GM12874 (cell line): ENCODE results near the gene CELA1.

Experiments
- TF ChIP-seq, protein P1 (sequence below): IDR thresholded peaks from 2 replicates; pipeline ENCODE4 v1.5.1; 2011; ENCODE audit warnings: low read depth, mild to moderate bottlenecking, control low read depth, low read length, moderate library complexity; ENCODE audit not compliant: insufficient read depth

CELA1 gene

DNA sequence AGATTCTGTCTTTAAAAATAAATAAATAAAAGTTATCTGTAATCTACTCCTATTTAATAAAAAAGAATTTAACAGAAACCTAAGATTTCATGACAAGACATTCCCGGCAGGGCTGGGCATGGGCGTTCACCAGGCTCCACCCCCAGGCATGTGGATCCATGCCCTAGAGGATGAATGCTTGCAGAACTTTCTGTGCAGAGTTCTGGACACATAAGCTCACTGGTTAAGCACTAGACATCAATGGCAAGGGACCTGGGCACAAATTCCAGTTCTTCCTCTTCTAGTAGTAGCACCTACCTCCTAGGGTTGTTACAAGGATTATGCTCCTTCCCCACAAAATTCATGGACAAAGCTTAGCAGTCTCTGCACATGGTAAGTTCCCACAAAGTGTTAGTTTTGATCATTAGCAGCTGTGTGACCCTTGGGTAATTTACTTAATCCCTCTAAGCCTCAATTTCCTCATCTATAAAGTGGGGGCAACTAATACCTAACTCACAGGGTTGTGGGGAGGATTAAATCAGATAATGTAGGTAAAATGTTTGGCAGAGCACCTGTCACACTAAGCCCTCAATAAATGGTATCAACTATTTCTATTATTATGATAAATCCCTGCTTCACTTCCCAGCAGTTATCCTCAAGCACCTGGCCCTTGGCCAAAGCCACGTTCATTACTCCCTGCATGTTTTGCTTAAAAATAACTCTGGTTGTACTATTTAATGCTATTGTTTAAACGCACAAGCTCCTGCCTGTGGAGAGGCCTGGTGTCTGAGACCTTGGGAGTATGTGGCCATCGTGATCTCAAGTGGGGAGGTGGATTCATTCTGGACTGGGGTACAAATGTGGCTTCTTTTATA is 35.0 kb upstream of the CELA1 start:
- TF ChIP-seq, protein P1, sequence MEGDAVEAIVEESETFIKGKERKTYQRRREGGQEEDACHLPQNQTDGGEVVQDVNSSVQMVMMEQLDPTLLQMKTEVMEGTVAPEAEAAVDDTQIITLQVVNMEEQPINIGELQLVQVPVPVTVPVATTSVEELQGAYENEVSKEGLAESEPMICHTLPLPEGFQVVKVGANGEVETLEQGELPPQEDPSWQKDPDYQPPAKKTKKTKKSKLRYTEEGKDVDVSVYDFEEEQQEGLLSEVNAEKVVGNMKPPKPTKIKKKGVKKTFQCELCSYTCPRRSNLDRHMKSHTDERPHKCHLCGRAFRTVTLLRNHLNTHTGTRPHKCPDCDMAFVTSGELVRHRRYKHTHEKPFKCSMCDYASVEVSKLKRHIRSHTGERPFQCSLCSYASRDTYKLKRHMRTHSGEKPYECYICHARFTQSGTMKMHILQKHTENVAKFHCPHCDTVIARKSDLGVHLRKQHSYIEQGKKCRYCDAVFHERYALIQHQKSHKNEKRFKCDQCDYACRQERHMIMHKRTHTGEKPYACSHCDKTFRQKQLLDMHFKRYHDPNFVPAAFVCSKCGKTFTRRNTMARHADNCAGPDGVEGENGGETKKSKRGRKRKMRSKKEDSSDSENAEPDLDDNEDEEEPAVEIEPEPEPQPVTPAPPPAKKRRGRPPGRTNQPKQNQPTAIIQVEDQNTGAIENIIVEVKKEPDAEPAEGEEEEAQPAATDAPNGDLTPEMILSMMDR: no peak

DNA sequence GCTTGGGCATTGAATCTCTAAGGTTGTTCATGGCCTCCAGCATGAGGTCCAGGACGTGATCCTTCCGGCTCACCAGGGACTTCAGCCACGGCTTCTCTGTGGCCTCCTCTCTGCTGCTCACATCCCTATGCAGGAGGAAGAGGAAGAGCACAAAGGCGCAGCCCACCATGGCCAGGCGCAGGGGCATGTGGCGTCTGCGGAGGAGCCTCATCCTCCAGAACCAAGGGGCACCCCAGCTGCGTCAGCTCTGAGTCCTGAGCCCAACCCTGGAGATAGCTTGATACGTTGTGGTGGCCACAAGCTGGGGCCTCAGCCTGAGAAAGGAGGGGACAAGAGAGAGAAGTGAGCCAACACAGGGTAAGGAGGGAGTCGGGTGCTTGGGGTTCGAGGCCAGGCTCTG is 33.1 kb upstream of the CELA1 start:
- TF ChIP-seq, protein P1: no peak

DNA sequence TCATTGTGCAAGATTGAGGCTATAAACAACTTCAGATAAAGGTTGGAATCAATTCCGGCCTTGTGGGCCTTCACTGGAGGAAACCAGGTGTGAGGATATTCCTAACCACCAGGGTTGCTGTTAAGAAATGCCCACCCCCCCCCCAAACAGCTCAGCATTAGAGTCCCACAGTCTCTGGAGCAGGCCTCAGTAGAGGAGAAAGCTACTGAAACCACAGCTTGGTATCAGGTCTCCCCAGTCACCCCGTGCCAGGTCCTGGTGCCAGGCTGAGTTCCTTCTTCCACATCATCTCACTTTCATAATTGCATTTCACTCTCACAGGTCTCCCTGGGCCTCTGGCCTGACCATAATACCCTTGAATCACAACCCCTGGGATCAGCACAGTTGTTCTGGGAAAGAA is 32.3 kb upstream of the CELA1 start:
- TF ChIP-seq, protein P1: no peak

DNA sequence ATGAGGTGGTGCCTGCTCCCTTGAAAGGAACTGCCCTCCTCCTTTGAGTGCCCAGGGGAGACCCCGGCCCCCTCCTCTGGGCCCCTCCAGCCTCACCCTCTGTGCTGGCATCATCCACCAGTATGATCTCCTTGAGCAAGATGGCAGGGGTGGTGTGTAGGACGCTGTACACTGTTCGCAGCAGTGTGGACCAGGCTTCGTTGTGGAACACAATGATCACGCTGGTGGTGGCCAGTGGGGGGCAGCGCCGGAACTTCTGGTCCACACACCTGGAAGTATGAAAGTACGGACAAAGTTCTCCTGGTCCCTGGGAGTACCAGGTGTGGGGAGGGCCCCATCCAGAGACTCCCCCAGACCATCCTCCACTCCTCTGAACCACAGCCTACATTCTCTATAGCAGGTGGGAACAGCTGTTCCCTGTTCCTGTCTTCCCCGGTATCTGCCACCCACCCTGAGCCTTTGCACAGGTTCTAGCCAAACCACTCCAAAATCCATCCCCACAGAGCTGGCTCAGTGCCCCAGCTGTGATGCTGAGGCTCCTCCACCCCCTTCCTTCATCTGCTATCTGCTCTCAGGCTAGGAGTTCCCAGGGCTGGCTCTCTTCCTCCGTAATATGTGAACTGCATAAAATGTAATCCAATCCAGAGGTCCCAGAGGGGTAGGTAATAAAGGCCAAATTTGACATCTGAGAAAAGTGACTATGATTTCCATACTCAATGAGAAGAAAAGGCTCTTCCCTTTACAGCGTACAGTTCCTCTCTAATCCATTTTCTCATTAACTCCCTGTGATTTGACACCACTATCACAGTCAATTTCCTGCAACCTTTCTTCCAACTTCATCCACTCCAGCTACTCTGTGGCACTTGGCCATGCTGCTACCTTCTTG is 30.9 kb upstream of the CELA1 start:
- TF ChIP-seq, protein P1: no peak; the same call in 1 of the 2 replicates

DNA sequence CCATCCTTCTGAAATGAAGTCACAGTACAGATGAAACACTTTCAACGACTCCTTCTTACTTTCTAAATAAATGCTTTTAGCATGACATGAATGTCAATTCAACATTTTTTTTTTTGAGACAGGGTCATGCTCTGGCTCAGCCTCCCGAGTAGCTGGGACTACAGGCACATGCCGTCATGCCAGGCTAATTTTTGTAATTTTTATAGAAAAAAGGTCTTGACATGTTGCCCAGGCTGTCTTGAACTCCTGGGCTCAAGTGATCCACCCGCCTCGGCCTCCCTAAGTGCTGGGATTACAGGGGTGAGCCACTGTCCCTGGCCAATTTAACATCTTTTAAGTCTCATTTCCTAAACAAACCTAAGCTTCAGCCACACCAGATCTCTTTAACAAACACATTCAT is 28.4 kb upstream of the CELA1 start:
- TF ChIP-seq, protein P1: no peak

DNA sequence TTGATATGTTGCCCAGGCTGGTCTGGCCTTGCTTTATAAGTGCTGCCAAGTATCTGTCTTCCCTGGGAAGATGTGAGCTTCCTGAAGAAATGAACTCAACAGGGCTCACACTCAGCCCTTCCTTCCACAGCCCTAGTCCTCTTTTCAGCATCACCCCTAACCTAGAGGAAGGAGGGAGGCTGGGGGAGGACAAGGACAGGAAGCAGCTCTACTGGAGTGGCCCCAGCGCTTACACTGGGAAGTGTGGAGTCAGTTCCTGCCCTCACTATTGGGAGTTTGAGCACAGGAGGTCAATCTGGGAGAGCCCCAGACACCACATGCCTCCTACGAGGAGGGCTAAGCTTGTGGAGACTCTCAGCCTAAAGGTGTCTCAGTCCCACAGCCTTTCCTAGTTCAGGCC is 27.9 kb upstream of the CELA1 start:
- TF ChIP-seq, protein P1: no peak

DNA sequence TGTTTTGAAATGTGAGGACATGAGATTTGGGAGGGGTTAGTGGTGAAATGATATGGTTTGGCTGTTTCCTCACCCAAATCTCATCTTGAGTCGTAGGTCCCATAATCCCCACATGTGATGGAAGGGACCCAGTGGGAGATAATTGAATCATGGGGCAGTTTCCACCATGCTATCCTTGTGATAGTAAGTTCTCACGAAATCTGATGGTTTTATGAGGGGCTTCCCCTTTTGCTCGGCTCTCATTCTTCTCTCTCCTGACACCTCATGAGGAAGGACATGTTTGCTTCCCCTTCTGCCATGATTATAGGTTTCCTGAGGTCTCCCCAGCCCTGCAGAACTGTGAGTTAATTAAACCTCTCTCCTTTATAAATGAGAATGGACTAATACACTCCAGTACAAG is 26.7 kb upstream of the CELA1 start:
- TF ChIP-seq, protein P1: no peak
